D721Med (cell line): ENCODE results near the gene GLDC.

Source experiments
- DNase-seq: peaks from one replicate; pipeline ENCODE4 v3.0.0; 2011; ENCODE audit warnings: low spot score; ENCODE audit not compliant: insufficient read length
- FAIRE-seq: peaks from 2 replicates; lab custom pipeline; 2011; peaks lifted over from hg19 to GRCh38; lab: Jason Lieb, UNC
- TF ChIP-seq, protein P1 (sequence below): IDR thresholded peaks from 2 replicates; pipeline ENCODE4 v1.5.1; 2012; ENCODE audit warnings: mild to moderate bottlenecking, control low read depth; ENCODE audit not compliant: insufficient read depth; ENCODE audit errors: missing control alignments

Gene GLDC

DNA sequence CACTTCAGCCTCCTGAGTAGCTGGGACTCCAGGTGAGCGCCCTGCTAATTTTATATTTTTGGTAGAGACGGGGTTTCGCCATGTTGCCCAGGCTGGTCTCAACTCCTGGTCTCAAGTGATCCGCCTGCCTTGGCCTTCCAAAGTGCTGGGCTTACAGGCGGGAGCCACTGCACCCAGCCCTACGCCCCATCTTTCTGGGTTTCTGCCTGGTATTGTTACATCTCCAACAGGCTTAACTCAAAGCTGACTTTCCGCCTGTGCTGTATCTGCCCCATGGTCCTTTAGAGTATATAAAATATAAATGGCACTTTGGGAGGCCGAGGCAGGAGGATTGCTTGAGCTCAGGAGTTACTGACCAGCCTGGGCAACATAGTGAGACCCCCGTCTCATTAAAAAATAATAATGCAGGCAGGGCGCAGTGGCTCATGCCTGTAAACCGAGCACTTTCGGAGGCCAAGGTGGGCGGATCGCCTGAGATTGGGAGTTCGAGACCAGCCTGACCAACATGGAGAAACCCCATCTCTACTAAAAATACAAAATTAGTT is 36.5 kb upstream of the GLDC start:
- FAIRE-seq (no peak), DNase-seq (no peak)
- TF ChIP-seq, protein P1, sequence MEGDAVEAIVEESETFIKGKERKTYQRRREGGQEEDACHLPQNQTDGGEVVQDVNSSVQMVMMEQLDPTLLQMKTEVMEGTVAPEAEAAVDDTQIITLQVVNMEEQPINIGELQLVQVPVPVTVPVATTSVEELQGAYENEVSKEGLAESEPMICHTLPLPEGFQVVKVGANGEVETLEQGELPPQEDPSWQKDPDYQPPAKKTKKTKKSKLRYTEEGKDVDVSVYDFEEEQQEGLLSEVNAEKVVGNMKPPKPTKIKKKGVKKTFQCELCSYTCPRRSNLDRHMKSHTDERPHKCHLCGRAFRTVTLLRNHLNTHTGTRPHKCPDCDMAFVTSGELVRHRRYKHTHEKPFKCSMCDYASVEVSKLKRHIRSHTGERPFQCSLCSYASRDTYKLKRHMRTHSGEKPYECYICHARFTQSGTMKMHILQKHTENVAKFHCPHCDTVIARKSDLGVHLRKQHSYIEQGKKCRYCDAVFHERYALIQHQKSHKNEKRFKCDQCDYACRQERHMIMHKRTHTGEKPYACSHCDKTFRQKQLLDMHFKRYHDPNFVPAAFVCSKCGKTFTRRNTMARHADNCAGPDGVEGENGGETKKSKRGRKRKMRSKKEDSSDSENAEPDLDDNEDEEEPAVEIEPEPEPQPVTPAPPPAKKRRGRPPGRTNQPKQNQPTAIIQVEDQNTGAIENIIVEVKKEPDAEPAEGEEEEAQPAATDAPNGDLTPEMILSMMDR = no peak

GRCh38 chr9:6681147-6681956 is 35.8 kb upstream of the GLDC start:
- DNase-seq (peak; percentile 87), FAIRE-seq (no peak)
- TF ChIP-seq, protein P1 = no peak

- FAIRE-seq (no peak), DNase-seq (no peak)
- TF ChIP-seq, protein P1 = no peak
Measured at GRCh38 chr9:6680797-6681146, 35.2 kb upstream of the GLDC start.

- FAIRE-seq (no peak), DNase-seq (no peak)
- TF ChIP-seq, protein P1 = no peak
Measured at GRCh38 chr9:6677803-6678202, 32.3 kb upstream of the GLDC start.

GRCh38 chr9:6676254-6676921 is 30.9 kb upstream of the GLDC start:
- TF ChIP-seq, protein P1 = no peak
- DNase-seq (no peak), FAIRE-seq (no peak)

DNA sequence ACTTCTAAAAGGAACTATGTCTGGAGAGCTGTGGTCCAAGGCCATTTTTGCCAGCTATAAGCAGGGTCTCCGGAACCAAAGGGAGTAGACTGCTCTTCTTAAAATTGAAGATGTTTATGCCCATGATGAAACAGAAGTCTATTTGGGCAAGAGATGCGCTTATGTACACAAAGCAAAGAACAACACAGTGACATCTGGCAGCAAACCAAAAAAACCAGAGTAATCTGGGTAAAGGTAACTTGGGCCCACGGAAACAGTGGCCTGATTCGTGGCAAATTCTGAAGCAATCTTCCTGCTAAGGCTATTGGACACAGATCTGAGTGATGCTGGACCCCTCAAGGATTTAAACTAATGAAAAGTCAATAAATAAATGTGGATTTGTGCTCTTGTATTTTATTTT is 29.7 kb upstream of the GLDC start:
- TF ChIP-seq, protein P1 = no peak
- no peak for DNase-seq
- FAIRE-seq = no peak
